GM18502 (cell line): Measurements from ENCODE around the gene WDR38.

ENCODE experiments used
- ATAC-seq: cut with Tn5 transposase; IDR thresholded peaks from one replicate; pipeline ENCODE4 v1.9.1; 2021; ENCODE audit warnings: mild to moderate bottlenecking; ENCODE audit not compliant: unreplicated experiment, poor library complexity

Gene WDR38

GRCh38 chr9:124852829-124853531 lies at the start of gene WDR38:
TSS of gene WDR38 (plus strand) at chr9:124853460. CDS start at chr9:124853532, 72 bp downstream.
- ATAC-seq, result peak; percentile 82

GRCh38 chr9:124803911-124804310 lies 49.3 kb upstream of the WDR38 start:
- ATAC-seq, result no peak

GRCh38 chr9:124805186-124805585 lies 48.1 kb upstream of the WDR38 start:
- no peak for ATAC-seq

GRCh38 chr9:124808246-124808956 lies 44.9 kb upstream of the WDR38 start:
- ATAC-seq, result no peak

- no peak for ATAC-seq
Observed at GRCh38 chr9:124809211-124809610, 44.0 kb upstream of the WDR38 start.

GRCh38 chr9:124809741-124810500 lies 43.3 kb upstream of the WDR38 start:
- no peak for ATAC-seq

GRCh38 chr9:124810663-124811355 lies 42.5 kb upstream of the WDR38 start:
- no peak for ATAC-seq

GRCh38 chr9:124812441-124812876 lies 40.8 kb upstream of the WDR38 start:
- ATAC-seq, result no peak

GRCh38 chr9:124813041-124813440 lies 40.2 kb upstream of the WDR38 start:
- no peak for ATAC-seq

- ATAC-seq, result no peak
Observed at GRCh38 chr9:124813501-124814163, 39.6 kb upstream of the WDR38 start.

GRCh38 chr9:124814164-124814535 lies 39.1 kb upstream of the WDR38 start:
- no peak for ATAC-seq

- no peak for ATAC-seq
Observed at GRCh38 chr9:124815601-124816000, 37.7 kb upstream of the WDR38 start.

GRCh38 chr9:124818431-124819281 lies 34.6 kb upstream of the WDR38 start:
- ATAC-seq, result no peak

GRCh38 chr9:124820698-124821623 lies 32.3 kb upstream of the WDR38 start:
- ATAC-seq, result no peak

- no peak for ATAC-seq
Observed at GRCh38 chr9:124828489-124829333, 24.5 kb upstream of the WDR38 start.

GRCh38 chr9:124829334-124829669 lies 24.0 kb upstream of the WDR38 start:
- no peak for ATAC-seq

- ATAC-seq, result no peak
Observed at GRCh38 chr9:124830593-124830992, 22.7 kb upstream of the WDR38 start.
